Esophagus (tissue), 2 donors: Measurements from ENCODE around the gene ARHGAP26. TPM values are rescaled to one million over a fixed set of nuclear protein-coding genes. Genes with fewer than 3 reads are reported as not detected.
"Not testable (repeated sequence)": the region's sequence is repeated elsewhere in the genome, so short reads cannot be mapped to it uniquely, and the experiment has no call there.

Source experiments
- H3K27ac ChIP-seq, 2 donors: one replicate each; pipeline ENCODE4 v1.5.1; 2013; ENCODE audit warnings: low read depth in 2 of 2, mild to moderate bottlenecking in 2 of 2, inconsistent platforms in 1 of 2, low read length in 1 of 2, moderate library complexity in 1 of 2
- H3K27me3 ChIP-seq, 2 donors: one replicate each; pipeline ENCODE4 v1.6.1; 2013; ENCODE audit warnings: low read length in 2 of 2, control low read depth in 1 of 2, mild to moderate bottlenecking in 1 of 2; ENCODE audit not compliant: insufficient read depth in 2 of 2, control insufficient read depth in 1 of 2
- H3K36me3 ChIP-seq, 2 donors: one replicate each; pipeline ENCODE4 v1.6.1; 2013; ENCODE audit warnings: low read length in 1 of 2; ENCODE audit not compliant: control insufficient read depth in 2 of 2, insufficient read depth in 2 of 2
- H3K4me1 ChIP-seq, 2 donors: one replicate each; pipeline ENCODE4 v1.6.1; 2013; ENCODE audit warnings: low read length in 1 of 2; ENCODE audit not compliant: control insufficient read depth in 2 of 2, insufficient read depth in 2 of 2
- H3K4me3 ChIP-seq, 2 donors: one replicate each; pipeline ENCODE4 v1.5.1; 2013; ENCODE audit warnings: low read length in 2 of 2, mild to moderate bottlenecking in 2 of 2, low read depth in 1 of 2, moderate library complexity in 1 of 2
- H3K9me3 ChIP-seq, 2 donors: one replicate each; pipeline ENCODE4 v1.6.1; 2013; ENCODE audit warnings: mild to moderate bottlenecking in 2 of 2, low read depth in 1 of 2, low read length in 1 of 2, moderate library complexity in 1 of 2; ENCODE audit not compliant: control insufficient read depth in 2 of 2, insufficient read depth in 1 of 2
- WGBS, 2 donors: extraction: QIAGEN DNeasy Blood & Tissue Kit; methylation state at CpG; one replicate each; pipeline ENCODE4 v1.1.7; 2013; 5-methylcytosine and 5-hydroxymethylcytosine counted together
- polyA plus RNA-seq, 2 donors: library from polyadenylated mRNA; stranded (reverse); fragments of 200-250 nt; gene quantifications; one replicate each; pipeline ENCODE4 v1.2.3, GENCODE V29; 2013
- donor health status: healthy with polysubstance abuse.
- donor health status: Bipolar disorder and iron deficiency.

Gene ARHGAP26
- polyA plus RNA-seq, 2 donors = 3.1 to 3.6 TPM

DNA sequence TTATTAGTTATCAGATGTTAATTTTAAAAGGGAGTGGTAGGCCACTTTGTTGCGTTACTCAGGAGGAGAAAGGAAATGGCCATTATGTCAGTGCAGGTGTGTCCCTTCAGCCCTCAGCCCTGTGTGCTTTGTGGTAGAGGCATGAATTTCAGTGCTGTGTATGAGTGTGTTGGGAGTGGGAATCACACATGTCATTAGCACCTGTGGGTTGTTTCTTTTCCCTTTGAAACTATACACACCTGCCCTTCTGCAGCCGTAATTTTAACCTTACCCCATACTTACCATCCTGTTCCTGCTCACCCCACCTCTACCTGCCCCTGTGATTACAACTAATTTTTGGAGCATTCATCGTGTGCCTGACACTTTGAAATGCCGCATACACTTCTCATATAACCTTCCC, 156.4 kb downstream of the ARHGAP26 start:
- peaks cover 0 to 2% of the 10 kb centered on the region in 2 donors for H3K36me3 ChIP-seq
- no peak overlapping the region for H3K4me3 ChIP-seq
- peaks cover 0 to 5% of the 10 kb centered on the region in 2 donors for H3K4me1 ChIP-seq
- H3K27me3 ChIP-seq = no peaks in the 10 kb centered on the region
- no peak overlapping the region for H3K27ac ChIP-seq
- WGBS, 2 donors = 91% methylated on average over 4 of the region's 4 CpGs
- no peaks in the 10 kb centered on the region for H3K9me3 ChIP-seq

- not testable (repeated sequence) for H3K27me3 ChIP-seq, H3K9me3 ChIP-seq, H3K36me3 ChIP-seq, H3K4me1 ChIP-seq, H3K4me3 ChIP-seq, H3K27ac ChIP-seq
- 90 to 93% methylated on average over 11 of the region's 11 CpGs for WGBS, 2 donors
Measured at GRCh38 chr5:142928999-142929398, 158.8 kb downstream of the ARHGAP26 start.

GRCh38 chr5:142929587-142929986, 159.4 kb downstream of the ARHGAP26 start:
- peaks cover 0 to 5% of the 10 kb centered on the region in 2 donors for H3K4me1 ChIP-seq
- H3K27ac ChIP-seq = no peak overlapping the region
- H3K4me3 ChIP-seq = no peak overlapping the region
- 65 to 66% methylated on average over 2 of the region's 2 CpGs for WGBS, 2 donors
- H3K36me3 ChIP-seq = peaks cover 2 to 3% of the 10 kb centered on the region in 2 donors
- no peaks in the 10 kb centered on the region for H3K9me3 ChIP-seq
- no peaks in the 10 kb centered on the region for H3K27me3 ChIP-seq

DNA sequence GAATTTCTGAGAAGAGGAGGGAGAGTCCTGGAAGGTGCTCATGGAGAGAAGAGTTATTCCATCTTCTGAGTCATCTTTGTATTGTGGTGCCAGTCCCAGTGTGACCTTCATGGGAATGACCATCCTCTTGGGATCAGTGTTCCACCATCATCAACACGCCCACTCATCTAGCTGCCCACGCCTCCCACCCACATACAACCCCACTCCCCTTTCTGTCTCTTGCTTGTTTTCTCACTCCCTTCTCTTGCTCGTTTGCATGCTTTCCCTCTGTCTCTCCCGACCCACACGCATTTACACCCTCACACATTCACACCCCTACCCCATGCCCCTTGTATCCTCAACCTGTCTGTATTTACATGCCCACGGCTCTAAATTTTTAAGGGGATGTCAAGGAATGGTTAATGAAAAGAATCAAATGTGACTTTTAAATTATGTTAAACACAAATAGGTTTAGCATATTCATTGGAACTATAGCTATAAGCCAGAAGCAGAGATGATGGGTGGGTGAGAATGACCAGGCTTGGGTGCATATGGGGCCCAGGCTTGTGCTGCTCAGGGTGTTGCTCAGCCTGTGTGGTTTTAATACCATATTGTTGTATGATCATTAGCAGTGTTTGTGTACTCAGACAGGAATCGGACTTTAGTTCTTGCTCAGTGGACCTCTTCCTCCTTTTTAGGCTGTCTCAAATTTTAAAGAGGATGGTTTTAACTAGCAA, 160.4 kb downstream of the ARHGAP26 start:
- Histone ChIP-seq H3K36me3 (peaks cover 2 to 3% of the 10 kb centered on the region in 2 donors), H3K9me3 (no peaks in the 10 kb centered on the region), H3K4me3 (no peak overlapping the region), H3K27me3 (no peaks in the 10 kb centered on the region), H3K27ac (no peak overlapping the region), H3K4me1 (peaks cover 0 to 5% of the 10 kb centered on the region in 2 donors)
- 95 to 98% methylated on average over 7 of the region's 7 CpGs for WGBS, 2 donors

GRCh38 chr5:142931896-142932686, 161.9 kb downstream of the ARHGAP26 start:
- WGBS, 2 donors = 84 to 92% methylated on average over 9 of the region's 9 CpGs
- H3K27me3 ChIP-seq = no peaks in the 10 kb centered on the region
- H3K36me3 ChIP-seq = peaks cover 0 to 3% of the 10 kb centered on the region in 2 donors
- peaks cover 0 to 3% of the 10 kb centered on the region in 2 donors for H3K4me1 ChIP-seq
- H3K27ac ChIP-seq = no peak overlapping the region
- H3K4me3 ChIP-seq = no peak overlapping the region
- H3K9me3 ChIP-seq = no peaks in the 10 kb centered on the region

GRCh38 chr5:142934051-142934762, 164.0 kb downstream of the ARHGAP26 start:
- Histone ChIP-seq H3K27ac (no peak overlapping the region), H3K9me3 (no peaks in the 10 kb centered on the region), H3K36me3 (peaks cover 0 to 3% of the 10 kb centered on the region in 2 donors), H3K27me3 (no peaks in the 10 kb centered on the region), H3K4me3 (no peak overlapping the region), H3K4me1 (peaks cover 0 to 3% of the 10 kb centered on the region in 2 donors)
- 82 to 88% methylated on average over 4 of the region's 4 CpGs for WGBS, 2 donors

DNA sequence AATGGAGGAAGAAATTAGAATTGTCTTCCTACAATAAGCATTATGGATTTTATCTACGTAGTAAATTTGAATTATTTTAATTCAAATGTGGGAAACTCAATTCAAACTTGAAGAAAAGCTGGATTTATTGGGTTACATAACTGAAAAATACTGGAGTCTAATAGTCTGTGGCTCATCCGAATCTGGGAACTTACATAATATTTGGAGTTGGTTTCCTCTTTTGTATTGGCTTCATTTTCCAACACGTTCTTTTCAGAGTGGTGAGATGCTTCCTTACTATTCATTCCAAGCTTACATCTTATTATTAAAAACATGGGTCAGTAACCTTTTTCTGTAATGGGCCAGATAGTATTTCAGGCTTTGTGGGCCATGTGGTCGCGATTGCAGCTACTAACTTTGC, 164.8 kb downstream of the ARHGAP26 start:
- Histone ChIP-seq H3K27me3 (no peaks in the 10 kb centered on the region), H3K27ac (no peak overlapping the region), H3K36me3 (peaks cover 0 to 3% of the 10 kb centered on the region in 2 donors), H3K4me1 (no peaks in the 10 kb centered on the region), H3K4me3 (no peak overlapping the region), H3K9me3 (no peaks in the 10 kb centered on the region)
- WGBS, 2 donors = 82% methylated on average over 5 of the region's 5 CpGs

- Histone ChIP-seq H3K9me3 (no peaks in the 10 kb centered on the region), H3K36me3 (peaks cover 0 to 3% of the 10 kb centered on the region in 2 donors), H3K27ac (no peak overlapping the region), H3K4me1 (no peaks in the 10 kb centered on the region), H3K4me3 (no peak overlapping the region), H3K27me3 (no peaks in the 10 kb centered on the region)
- WGBS, 2 donors = 73 to 87% methylated on average over 4 of the region's 4 CpGs
Measured at GRCh38 chr5:142937374-142937773, 167.2 kb downstream of the ARHGAP26 start.

- no peaks in the 10 kb centered on the region for H3K4me1 ChIP-seq
- H3K36me3 ChIP-seq = no peaks in the 10 kb centered on the region
- no peaks in the 10 kb centered on the region for H3K9me3 ChIP-seq
- 84% methylated on average over 4 of the region's 4 CpGs for WGBS, 2 donors
- H3K27ac ChIP-seq = no peak overlapping the region
- no peaks in the 10 kb centered on the region for H3K27me3 ChIP-seq
- no peak overlapping the region for H3K4me3 ChIP-seq
Measured at GRCh38 chr5:142938266-142938880, 168.2 kb downstream of the ARHGAP26 start.
